Skeletal muscle cell (primary cell): Measurements from ENCODE around the gene FGF12.

Source experiments
- DNase-seq: peaks from one replicate; pipeline ENCODE4 v3.0.0-alpha.2; 2010; ENCODE audit warnings: low read depth
- H3K4me3 ChIP-seq: 2 replicates; pipeline ENCODE4 v1.5.1; 2011; ENCODE audit warnings: low read depth, mild to moderate bottlenecking, control low read depth, low read length, moderate library complexity

FGF12 gene

DNA sequence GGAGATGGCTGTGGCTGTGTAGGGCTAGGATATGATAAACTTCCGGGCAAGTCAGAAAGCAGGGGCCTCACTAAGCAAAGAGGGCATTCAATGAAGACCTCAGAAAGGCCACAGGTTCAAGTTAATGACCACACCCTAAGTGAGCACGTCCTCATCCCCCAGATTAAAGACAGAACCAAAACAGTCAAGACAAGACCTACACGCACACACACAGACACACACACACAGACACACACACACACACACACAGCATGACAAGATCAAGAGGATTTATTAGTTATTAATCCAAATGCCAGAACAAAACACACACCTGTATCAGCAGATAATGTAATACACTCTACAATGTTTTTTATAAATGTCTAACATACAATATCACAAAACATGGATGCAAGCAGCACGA lies 546.2 kb downstream of the FGF12 start:
- no peak for DNase-seq
- no peak overlapping the region for H3K4me3 ChIP-seq

DNA sequence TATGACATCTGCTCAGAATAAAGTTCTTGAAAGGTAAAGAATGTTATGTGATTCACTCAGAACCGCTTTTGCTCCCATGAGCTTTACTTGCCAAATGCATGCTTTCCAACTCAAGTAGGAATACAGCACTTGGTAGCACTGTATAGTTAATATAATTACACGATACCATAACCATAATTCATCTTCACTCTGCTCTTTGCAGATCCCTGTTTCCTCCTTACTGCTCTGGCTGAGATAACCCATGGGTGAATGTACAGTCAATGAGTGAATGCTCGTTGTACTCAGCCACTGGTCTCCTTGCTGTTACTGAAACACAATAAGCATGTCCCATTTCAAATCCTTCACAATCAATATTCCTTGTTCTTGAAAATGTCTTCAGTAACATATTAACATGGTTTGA lies 550.0 kb downstream of the FGF12 start:
- no peak for DNase-seq
- no peak overlapping the region for H3K4me3 ChIP-seq

- H3K4me3 ChIP-seq = no peak overlapping the region
- no peak for DNase-seq
These were observed 553.1 kb downstream of the FGF12 start for GRCh38 chr3:192174283-192174682.

GRCh38 chr3:192171213-192171612 lies 556.1 kb downstream of the FGF12 start:
- no peak for DNase-seq
- H3K4me3 ChIP-seq = no peak overlapping the region

- no peak for DNase-seq
- H3K4me3 ChIP-seq = no peak overlapping the region
These were observed 556.7 kb downstream of the FGF12 start for GRCh38 chr3:192170659-192171058.

- DNase-seq = no peak
- H3K4me3 ChIP-seq = no peak overlapping the region
These were observed 557.3 kb downstream of the FGF12 start for GRCh38 chr3:192170031-192170430.

DNA sequence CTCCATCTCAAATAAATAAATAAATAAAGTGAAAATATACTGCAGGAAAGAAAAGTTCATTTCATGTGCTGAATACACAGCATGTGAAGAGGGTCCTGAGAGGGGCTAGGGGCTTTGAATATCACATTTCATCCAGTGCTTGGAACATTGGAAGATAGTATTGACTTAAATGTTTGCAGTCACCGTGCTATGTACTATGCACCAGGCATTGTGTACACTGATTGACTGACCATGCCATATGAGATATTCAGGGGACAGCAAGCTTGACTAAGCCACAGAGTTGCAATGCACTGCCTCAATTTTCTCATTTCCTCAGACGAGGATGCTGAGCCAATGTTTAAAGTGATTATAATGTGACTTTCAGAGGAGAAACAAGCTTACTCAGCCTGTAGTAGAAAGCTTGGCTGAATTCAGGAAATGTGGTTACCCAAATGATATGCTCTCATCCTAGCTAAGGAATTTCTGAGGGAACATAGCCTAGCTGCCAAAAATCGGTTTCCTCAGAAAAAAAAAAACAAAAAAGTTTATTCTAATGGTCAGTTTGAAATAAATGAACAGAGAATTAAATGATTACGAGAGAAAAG lies 557.9 kb downstream of the FGF12 start:
- no peak overlapping the region for H3K4me3 ChIP-seq
- DNase-seq = peak; percentile 14

- no peak for DNase-seq
- H3K4me3 ChIP-seq = no peak overlapping the region
These were observed 559.1 kb downstream of the FGF12 start for GRCh38 chr3:192168202-192168601.

GRCh38 chr3:192165552-192165951 lies 561.8 kb downstream of the FGF12 start:
- no peak overlapping the region for H3K4me3 ChIP-seq
- no peak for DNase-seq

GRCh38 chr3:192161661-192162060 lies 565.7 kb downstream of the FGF12 start:
- no peak overlapping the region for H3K4me3 ChIP-seq
- no peak for DNase-seq

- no peak overlapping the region for H3K4me3 ChIP-seq
- DNase-seq = no peak
These were observed 571.0 kb downstream of the FGF12 start for GRCh38 chr3:192156382-192156781.

GRCh38 chr3:192155194-192155593 lies 572.1 kb downstream of the FGF12 start:
- H3K4me3 ChIP-seq = no peak overlapping the region
- no peak for DNase-seq

- no peak for DNase-seq
- no peak overlapping the region for H3K4me3 ChIP-seq
These were observed 594.1 kb downstream of the FGF12 start for GRCh38 chr3:192133271-192133670.

GRCh38 chr3:192130534-192131132 lies 596.7 kb downstream of the FGF12 start:
- DNase-seq = peak; percentile 16
- H3K4me3 ChIP-seq = no peak overlapping the region

DNA sequence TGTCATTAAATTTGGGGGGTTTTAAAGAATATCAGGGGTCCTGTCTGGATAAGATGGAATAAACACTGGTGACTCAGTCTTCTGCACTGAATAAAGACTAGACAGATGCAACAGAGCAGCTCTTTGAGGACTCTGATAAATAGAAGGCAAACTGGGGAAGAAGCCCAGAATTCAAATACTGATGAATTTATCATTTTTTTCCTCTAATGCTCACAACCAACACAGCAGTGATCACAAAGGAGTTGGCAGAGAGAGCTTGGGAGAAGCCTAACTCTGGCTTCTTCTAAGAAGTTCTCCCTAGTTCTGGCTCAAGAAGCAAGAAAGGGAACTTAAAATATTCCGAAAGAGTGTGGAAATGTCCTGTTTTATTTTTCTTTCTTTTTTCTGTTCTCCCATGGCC lies 597.8 kb downstream of the FGF12 start:
- DNase-seq = no peak
- no peak overlapping the region for H3K4me3 ChIP-seq

GRCh38 chr3:192128922-192129321 lies 598.4 kb downstream of the FGF12 start:
- H3K4me3 ChIP-seq = no peak overlapping the region
- DNase-seq = no peak

DNA sequence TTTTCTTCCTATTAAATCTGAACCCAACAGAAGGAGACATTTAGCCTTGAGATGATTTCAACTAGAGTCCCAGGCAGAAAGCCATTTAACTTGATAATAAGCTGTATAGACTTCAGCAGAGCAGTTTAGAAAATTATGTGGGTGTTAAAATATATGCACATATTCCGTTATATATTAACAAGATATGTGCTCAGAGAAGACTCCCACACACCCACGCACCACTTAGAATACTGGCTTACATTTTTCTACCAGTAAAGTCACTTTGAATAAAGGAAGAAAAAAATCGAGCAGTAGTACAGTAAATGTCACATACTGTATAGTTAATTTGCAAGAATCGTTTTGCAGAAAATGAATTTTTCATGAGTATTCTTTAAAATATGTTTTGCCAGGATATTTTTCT lies 599.3 kb downstream of the FGF12 start:
- no peak overlapping the region for H3K4me3 ChIP-seq

GRCh38 chr3:192122832-192123594 lies 604.3 kb downstream of the FGF12 start:
- no peak for DNase-seq
- H3K4me3 ChIP-seq = no peak overlapping the region

More for the DNA sequence above, 599.3 kb downstream of the FGF12 start:
- no peak for DNase-seq

GRCh38 chr3:192121923-192122322 lies 605.4 kb downstream of the FGF12 start:
- H3K4me3 ChIP-seq = no peak overlapping the region
- no peak for DNase-seq

GRCh38 chr3:192108820-192109219 lies 618.5 kb downstream of the FGF12 start:
- no peak for DNase-seq
- no peak overlapping the region for H3K4me3 ChIP-seq

DNA sequence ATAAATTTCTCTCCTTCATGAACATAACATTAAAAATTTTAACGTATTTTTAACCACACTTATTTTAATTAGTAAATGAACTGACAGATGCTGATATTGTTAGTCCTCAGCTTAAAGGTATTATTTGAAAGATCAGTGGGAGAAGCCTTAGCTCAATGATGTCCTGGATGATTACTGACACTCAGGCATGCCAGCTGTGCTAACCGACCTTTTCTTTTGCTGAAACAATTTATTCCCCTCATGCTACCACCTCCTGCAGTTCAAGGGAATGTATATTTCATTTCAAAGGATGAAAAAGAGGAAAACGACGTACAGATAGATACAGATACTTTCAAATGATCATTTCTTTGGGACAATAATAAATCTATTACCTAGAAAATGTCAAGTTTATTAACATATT lies 620.8 kb downstream of the FGF12 start:
- DNase-seq = no peak
- no peak overlapping the region for H3K4me3 ChIP-seq
